HCT116 (cell line): ENCODE measurements around the gene NANOS1.

ENCODE experiments used
- CEBPB ChIP-seq: IDR thresholded peaks from 2 replicates; pipeline ENCODE4 v1.6.1; 2012; ENCODE audit warnings: low read depth
- CTCF ChIP-seq, 3 experiments: fragments of 200-600 bp in 1 of 3; sonication (generic) in 1 of 3; IDR thresholded peaks in 2 of 3; conservative IDR thresholded peaks in 1 of 3; 2 replicates each; pipeline ENCODE4 v1.5.1; 2012 to 2017; ENCODE audit warnings: low read depth in 2 of 3, low read length in 2 of 3, antibody characterized with exemption in 1 of 3, borderline replicate concordance in 1 of 3, control low read depth in 1 of 3, mild to moderate bottlenecking in 1 of 3, mixed read lengths in 1 of 3, mixed run types in 1 of 3, moderate library complexity in 1 of 3; ENCODE audit not compliant: insufficient read depth in 1 of 3
- EGR1 ChIP-seq: IDR thresholded peaks from 2 replicates; pipeline ENCODE4 v1.6.1; 2012; ENCODE audit warnings: low read depth
- EZH2 ChIP-seq: fragments of 200-600 bp; sonication (generic); IDR thresholded peaks from 2 replicates; pipeline ENCODE4 v1.6.1; 2017; ENCODE audit warnings: antibody characterized with exemption, mixed run types
- MAX ChIP-seq: IDR thresholded peaks from 2 replicates; pipeline ENCODE4 v1.6.1; 2012
- POLR2A ChIP-seq: IDR thresholded peaks from 2 replicates; pipeline ENCODE4 v1.7.0; 2011; ENCODE audit warnings: borderline replicate concordance; ENCODE audit not compliant: insufficient read depth, insufficient read length; ENCODE audit errors: extremely low read depth
- POLR2AphosphoS5 ChIP-seq: IDR thresholded peaks from 2 replicates; pipeline ENCODE4 v1.6.1; 2011; ENCODE audit warnings: mild to moderate bottlenecking, low read depth, low read length, moderate library complexity
- REST ChIP-seq: IDR thresholded peaks from 2 replicates; pipeline ENCODE4 v1.6.1; 2012; ENCODE audit warnings: low read depth
- SP1 ChIP-seq: IDR thresholded peaks from 2 replicates; pipeline ENCODE4 v1.6.1; 2012; ENCODE audit warnings: low read depth
- YY1 ChIP-seq: IDR thresholded peaks from 2 replicates; pipeline ENCODE4 v1.6.1; 2011; ENCODE audit warnings: low read length, low read depth, moderate library complexity, mild to moderate bottlenecking; ENCODE audit not compliant: insufficient replicate concordance; ENCODE audit errors: extremely low read depth

- no peak for TF ChIP-seq SP1
- TF ChIP-seq CTCF (IDR thresholded peaks at IDR 0.05 in 2 of 3, conservative IDR thresholded peaks at IDR 0.05 in 1 of 3; ENCODE audit: borderline replicate concordance in 1 of 3, insufficient read depth in 1 of 3, low read depth in 2 of 3, low read length in 2 of 3), result no peak
- TF ChIP-seq EZH2, result no peak
- no peak for TF ChIP-seq POLR2AphosphoS5
- TF ChIP-seq POLR2A, result no peak
- TF ChIP-seq EGR1, result no peak
- TF ChIP-seq MAX, result no peak
- TF ChIP-seq YY1, result no peak
- no peak for TF ChIP-seq CEBPB
- TF ChIP-seq REST, result no peak
Measured at GRCh38 chr10:118990326-118990725, 39.2 kb upstream of the NANOS1 start.
